Nephron (organoid): ENCODE measurements around the gene GPR6.
A peak's percentile ranks its signal among the peaks of the same experiment; 100 is the strongest.

Experiments
- H3K27ac Mint-ChIP-seq, 3 experiments: 2 replicates each; pipeline ENCODE4 v1.8.0; 2020; ENCODE audit warnings: mixed read lengths in 3 of 3, mild to moderate bottlenecking in 2 of 3, moderate library complexity in 1 of 3
- H3K27me3 Mint-ChIP-seq: 2 replicates; pipeline ENCODE4 v1.8.0; 2021; ENCODE audit warnings: low read depth, mild to moderate bottlenecking, moderate library complexity, mixed read lengths
- H3K36me3 Mint-ChIP-seq: 2 replicates; pipeline ENCODE4 v1.8.0; 2020; ENCODE audit warnings: low read depth, mixed read lengths
- H3K4me1 Mint-ChIP-seq: 2 replicates; pipeline ENCODE4 v1.8.0; 2020; ENCODE audit warnings: mixed read lengths
- H3K4me3 Mint-ChIP-seq, 3 experiments: 2 replicates each; pipeline ENCODE4 v1.8.0; 2020; ENCODE audit warnings: mild to moderate bottlenecking in 3 of 3, mixed read lengths in 3 of 3, moderate library complexity in 2 of 3
- H3K9me3 Mint-ChIP-seq: 2 replicates; pipeline ENCODE4 v1.8.0; 2020; ENCODE audit warnings: mixed read lengths
- CTCF ChIP-seq, 3 experiments: fragments of 200-600 bp; sonication (generic); IDR thresholded peaks; one replicate each; pipeline ENCODE4 v1.5.0; 2021; ENCODE audit warnings: antibody characterized with exemption in 3 of 3; ENCODE audit not compliant: unreplicated experiment in 3 of 3

Gene GPR6

GRCh38 chr6:109978174-109979032 is at the start of gene GPR6:
GPR6 (plus strand) TSS chr6:109978311; CDS start chr6:109979113, 802 bp downstream.
- H3K4me1 Mint-ChIP-seq: no peaks in the 10 kb centered on the region
- peaks cover 92% of the 10 kb centered on the region for H3K27me3 Mint-ChIP-seq
- H3K27ac Mint-ChIP-seq: no peak within 1 kb of the TSS

GRCh38 chr6:109934293-109934692 is 43.8 kb upstream of the GPR6 start:
- H3K36me3 Mint-ChIP-seq: no peaks in the 10 kb centered on the region
- no peak for TF ChIP-seq CTCF (IDR thresholded peaks at IDR 0.05; ENCODE audit: unreplicated experiment in 3 of 3)
- H3K27me3 Mint-ChIP-seq: peaks cover 5% of the 10 kb centered on the region
- no peaks in the 10 kb centered on the region for H3K4me1 Mint-ChIP-seq
- no peak overlapping the region for H3K27ac Mint-ChIP-seq
- no peak overlapping the region for H3K4me3 Mint-ChIP-seq
- H3K9me3 Mint-ChIP-seq: no peaks in the 10 kb centered on the region

More at GRCh38 chr6:109978174-109979032, at the start of gene GPR6:
- Mint-ChIP-seq H3K4me3 (peak within 1 kb of the TSS in 2 of 3 experiments; percentile 43 to 65), H3K9me3 (peaks cover 2% of the 10 kb centered on the region), H3K36me3 (no peaks in the 10 kb centered on the region)
- TF ChIP-seq CTCF (IDR thresholded peaks at IDR 0.05; ENCODE audit: unreplicated experiment in 3 of 3): no peak

- TF ChIP-seq CTCF (IDR thresholded peaks at IDR 0.05; ENCODE audit: unreplicated experiment in 3 of 3): no peak
- Mint-ChIP-seq H3K36me3 (no peaks in the 10 kb centered on the region), H3K27me3 (peaks cover 17% of the 10 kb centered on the region), H3K4me1 (no peaks in the 10 kb centered on the region), H3K27ac (no peak overlapping the region), H3K9me3 (no peaks in the 10 kb centered on the region), H3K4me3 (no peak overlapping the region)
These were observed 38.5 kb upstream of the GPR6 start for GRCh38 chr6:109939654-109940053.

- TF ChIP-seq CTCF (IDR thresholded peaks at IDR 0.05; ENCODE audit: unreplicated experiment in 3 of 3): no peak
- H3K4me3 Mint-ChIP-seq: no peak overlapping the region
- H3K27me3 Mint-ChIP-seq: peaks cover 25% of the 10 kb centered on the region
- H3K27ac Mint-ChIP-seq: no peak overlapping the region
- no peaks in the 10 kb centered on the region for H3K9me3 Mint-ChIP-seq
- H3K36me3 Mint-ChIP-seq: no peaks in the 10 kb centered on the region
- no peaks in the 10 kb centered on the region for H3K4me1 Mint-ChIP-seq
These were observed 33.7 kb upstream of the GPR6 start for GRCh38 chr6:109944448-109944847.

GRCh38 chr6:109945091-109945490 is 33.0 kb upstream of the GPR6 start:
- H3K9me3 Mint-ChIP-seq: no peaks in the 10 kb centered on the region
- no peaks in the 10 kb centered on the region for H3K4me1 Mint-ChIP-seq
- no peak for TF ChIP-seq CTCF (IDR thresholded peaks at IDR 0.05; ENCODE audit: unreplicated experiment in 3 of 3)
- peaks cover 28% of the 10 kb centered on the region for H3K27me3 Mint-ChIP-seq
- H3K4me3 Mint-ChIP-seq: no peak overlapping the region
- H3K36me3 Mint-ChIP-seq: no peaks in the 10 kb centered on the region
- no peak overlapping the region for H3K27ac Mint-ChIP-seq

GRCh38 chr6:109946979-109947378 is 31.1 kb upstream of the GPR6 start:
- Mint-ChIP-seq H3K27me3 (peaks cover 26% of the 10 kb centered on the region), H3K27ac (no peak overlapping the region), H3K4me1 (no peaks in the 10 kb centered on the region), H3K4me3 (no peak overlapping the region), H3K9me3 (no peaks in the 10 kb centered on the region), H3K36me3 (no peaks in the 10 kb centered on the region)
- TF ChIP-seq CTCF (IDR thresholded peaks at IDR 0.05; ENCODE audit: unreplicated experiment in 3 of 3): no peak
